ENCODE results near the gene SYNPO2. TPM values are rescaled to one million over a fixed set of nuclear protein-coding genes. Genes with fewer than 3 reads are reported as not detected.
"Not testable (repeated sequence)": the region's sequence is repeated elsewhere in the genome, so short reads cannot be mapped to it uniquely, and the experiment has no call there.

Gene SYNPO2
- total RNA-seq, 1 experiment from 2014 or later = 0.38 TPM

- Histone ChIP-seq H3K27me3 (ENCODE audit: control insufficient read depth, insufficient read depth, low read length) (no peaks in the 10 kb centered on the region), H3K36me3 (replicated peaks; ENCODE audit: control insufficient read depth, insufficient read depth, low read length) (no peaks in the 10 kb centered on the region), H3K4me3 (ENCODE audit: insufficient read depth, low read depth, low read length) (no peak overlapping the region)
- DNase-seq = no peak
These were observed 78.7 kb downstream of the SYNPO2 start for GRCh38 chr4:118967393-118967792.

- H3K4me3 ChIP-seq (ENCODE audit: insufficient read depth, low read depth, low read length) = no peak overlapping the region
- H3K27me3 ChIP-seq (ENCODE audit: control insufficient read depth, insufficient read depth, low read length) = no peaks in the 10 kb centered on the region
- peak; percentile 26 for DNase-seq
- no peaks in the 10 kb centered on the region for H3K36me3 ChIP-seq (replicated peaks; ENCODE audit: control insufficient read depth, insufficient read depth, low read length)
These were observed 79.4 kb downstream of the SYNPO2 start for GRCh38 chr4:118968005-118968404.

GRCh38 chr4:118968813-118969212 is 80.2 kb downstream of the SYNPO2 start:
- no peaks in the 10 kb centered on the region for H3K36me3 ChIP-seq (replicated peaks; ENCODE audit: control insufficient read depth, insufficient read depth, low read length)
- no peak for DNase-seq
- no peaks in the 10 kb centered on the region for H3K27me3 ChIP-seq (ENCODE audit: control insufficient read depth, insufficient read depth, low read length)
- H3K4me3 ChIP-seq (ENCODE audit: insufficient read depth, low read depth, low read length) = no peak overlapping the region

GRCh38 chr4:118969359-118969758 is 80.7 kb downstream of the SYNPO2 start:
- Histone ChIP-seq H3K4me3 (ENCODE audit: insufficient read depth, low read depth, low read length) (no peak overlapping the region), H3K36me3 (replicated peaks; ENCODE audit: control insufficient read depth, insufficient read depth, low read length) (no peaks in the 10 kb centered on the region), H3K27me3 (ENCODE audit: control insufficient read depth, insufficient read depth, low read length) (no peaks in the 10 kb centered on the region)
- DNase-seq = peak; percentile 37

GRCh38 chr4:118972167-118972566 is 83.5 kb downstream of the SYNPO2 start:
- Histone ChIP-seq H3K36me3 (replicated peaks; ENCODE audit: control insufficient read depth, insufficient read depth, low read length) (no peaks in the 10 kb centered on the region), H3K4me3 (ENCODE audit: insufficient read depth, low read depth, low read length) (no peak overlapping the region), H3K27me3 (ENCODE audit: control insufficient read depth, insufficient read depth, low read length) (no peaks in the 10 kb centered on the region)
- no peak for DNase-seq

- H3K4me3 ChIP-seq (ENCODE audit: insufficient read depth, low read depth, low read length) = no peak overlapping the region
- H3K36me3 ChIP-seq (replicated peaks; ENCODE audit: control insufficient read depth, insufficient read depth, low read length) = no peaks in the 10 kb centered on the region
- no peaks in the 10 kb centered on the region for H3K27me3 ChIP-seq (ENCODE audit: control insufficient read depth, insufficient read depth, low read length)
- DNase-seq = no peak
These were observed 84.6 kb downstream of the SYNPO2 start for GRCh38 chr4:118973295-118973694.

- Histone ChIP-seq H3K27me3 (ENCODE audit: control insufficient read depth, insufficient read depth, low read length) (no peaks in the 10 kb centered on the region), H3K36me3 (replicated peaks; ENCODE audit: control insufficient read depth, insufficient read depth, low read length) (no peaks in the 10 kb centered on the region), H3K4me3 (ENCODE audit: insufficient read depth, low read depth, low read length) (no peak overlapping the region)
- no peak for DNase-seq
These were observed 86.1 kb downstream of the SYNPO2 start for GRCh38 chr4:118974758-118975157.

GRCh38 chr4:118975449-118976192 is 87.0 kb downstream of the SYNPO2 start:
- Histone ChIP-seq H3K27me3 (ENCODE audit: control insufficient read depth, insufficient read depth, low read length) (no peaks in the 10 kb centered on the region), H3K36me3 (replicated peaks; ENCODE audit: control insufficient read depth, insufficient read depth, low read length) (no peaks in the 10 kb centered on the region), H3K4me3 (ENCODE audit: insufficient read depth, low read depth, low read length) (no peak overlapping the region)
- DNase-seq = no peak

GRCh38 chr4:118976193-118976560 is 87.5 kb downstream of the SYNPO2 start:
- DNase-seq; H3K36me3 ChIP-seq (replicated peaks; ENCODE audit: control insufficient read depth, insufficient read depth, low read length); H3K27me3 ChIP-seq (ENCODE audit: control insufficient read depth, insufficient read depth, low read length); H3K4me3 ChIP-seq (ENCODE audit: insufficient read depth, low read depth, low read length): not testable (repeated sequence)

GRCh38 chr4:118977100-118977499 is 88.4 kb downstream of the SYNPO2 start:
- not testable (repeated sequence) for H3K36me3 ChIP-seq (replicated peaks; ENCODE audit: control insufficient read depth, insufficient read depth, low read length); DNase-seq; H3K27me3 ChIP-seq (ENCODE audit: control insufficient read depth, insufficient read depth, low read length); H3K4me3 ChIP-seq (ENCODE audit: insufficient read depth, low read depth, low read length)

GRCh38 chr4:118979712-118980111 is 91.1 kb downstream of the SYNPO2 start:
- Histone ChIP-seq H3K27me3 (ENCODE audit: control insufficient read depth, insufficient read depth, low read length) (no peaks in the 10 kb centered on the region), H3K4me3 (ENCODE audit: insufficient read depth, low read depth, low read length) (no peak overlapping the region), H3K36me3 (replicated peaks; ENCODE audit: control insufficient read depth, insufficient read depth, low read length) (no peaks in the 10 kb centered on the region)
- DNase-seq = no peak

GRCh38 chr4:118981171-118981838 is 92.7 kb downstream of the SYNPO2 start:
- DNase-seq = no peak

GRCh38 chr4:118981839-118982381 is 93.3 kb downstream of the SYNPO2 start:
- peak; percentile 69 for DNase-seq
- H3K36me3 ChIP-seq (replicated peaks; ENCODE audit: control insufficient read depth, insufficient read depth, low read length) = no peaks in the 10 kb centered on the region
- H3K27me3 ChIP-seq (ENCODE audit: control insufficient read depth, insufficient read depth, low read length) = no peaks in the 10 kb centered on the region
- H3K4me3 ChIP-seq (ENCODE audit: insufficient read depth, low read depth, low read length) = no peak overlapping the region

More at GRCh38 chr4:118981171-118981838, 92.7 kb downstream of the SYNPO2 start:
- no peaks in the 10 kb centered on the region for H3K36me3 ChIP-seq (replicated peaks; ENCODE audit: control insufficient read depth, insufficient read depth, low read length)
- no peak overlapping the region for H3K4me3 ChIP-seq (ENCODE audit: insufficient read depth, low read depth, low read length)
- no peaks in the 10 kb centered on the region for H3K27me3 ChIP-seq (ENCODE audit: control insufficient read depth, insufficient read depth, low read length)

- no peak for DNase-seq
- Histone ChIP-seq H3K27me3 (ENCODE audit: control insufficient read depth, insufficient read depth, low read length) (no peaks in the 10 kb centered on the region), H3K4me3 (ENCODE audit: insufficient read depth, low read depth, low read length) (no peak overlapping the region), H3K36me3 (replicated peaks; ENCODE audit: control insufficient read depth, insufficient read depth, low read length) (no peaks in the 10 kb centered on the region)
These were observed 94.6 kb downstream of the SYNPO2 start for GRCh38 chr4:118983293-118983692.

GRCh38 chr4:118983831-118984230 is 95.2 kb downstream of the SYNPO2 start:
- DNase-seq = no peak
- no peak overlapping the region for H3K4me3 ChIP-seq (ENCODE audit: insufficient read depth, low read depth, low read length)

More at GRCh38 chr4:118983831-118984230, 95.2 kb downstream of the SYNPO2 start:
- Histone ChIP-seq H3K36me3 (replicated peaks; ENCODE audit: control insufficient read depth, insufficient read depth, low read length) (no peaks in the 10 kb centered on the region), H3K27me3 (ENCODE audit: control insufficient read depth, insufficient read depth, low read length) (no peaks in the 10 kb centered on the region)

All from H7 (cell line).